Measurements from ENCODE around the gene CDK8. TPM values are rescaled to one million over a fixed set of nuclear protein-coding genes. Genes with fewer than 3 reads are reported as not detected.
A peak's percentile ranks its signal among the peaks of the same experiment; 100 is the strongest.
"Not testable (repeated sequence)": the region's sequence is repeated elsewhere in the genome, so short reads cannot be mapped to it uniquely, and the experiment has no call there.

The CDK8 gene
- total RNA-seq, 2 experiments from 2014 or later, result 14.1 to 15.5 TPM

DNA sequence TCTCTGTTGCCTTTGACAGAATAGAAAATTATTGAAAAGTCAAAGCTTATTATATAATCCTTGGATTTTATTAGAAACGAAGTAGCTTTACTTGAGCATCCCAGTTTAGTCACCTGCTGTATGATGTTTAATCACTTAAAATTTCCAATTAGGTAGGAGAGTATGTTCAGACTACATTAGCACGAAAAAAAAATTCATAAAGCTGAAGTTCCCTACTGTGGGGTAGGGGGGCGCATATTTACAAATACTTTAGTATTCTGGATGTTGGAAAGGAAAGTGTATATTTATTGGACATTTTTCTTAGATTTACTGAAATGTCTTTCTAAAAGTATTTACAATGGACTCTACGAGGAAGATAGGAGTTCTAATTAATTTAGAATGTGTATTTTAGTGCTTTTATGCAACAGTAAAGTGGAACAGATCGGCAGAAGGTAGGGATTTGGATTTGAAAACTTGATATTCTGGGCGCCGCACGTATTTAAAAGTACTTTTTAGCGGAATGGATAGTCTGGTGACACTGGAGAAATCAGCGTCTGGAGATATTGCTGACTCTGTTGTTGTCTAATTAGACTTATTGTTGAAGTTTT lies 1.9 kb downstream of the CDK8 start:
- peaks cover 2% of the 10 kb centered on the region for H3K36me3 Mint-ChIP-seq (ENCODE audit: low read depth)
- peak overlapping the region; percentile 90 for H3K4me3 Mint-ChIP-seq
- no peak overlapping the region for H3K27ac Mint-ChIP-seq
- peaks cover 27% of the 10 kb centered on the region for H3K4me1 Mint-ChIP-seq
- POLR2A ChIA-PET, result interaction anchor here (0.6 kb wide), 1 partner anchor 43 kb away, joined by 3 read pairs; no protein-coding TSS in a partner anchor
- H3K27me3 Mint-ChIP-seq, result no peaks in the 10 kb centered on the region
- no peaks in the 10 kb centered on the region for H3K9me3 Mint-ChIP-seq
- CTCF ChIA-PET, result interaction anchor here (0.9 to 1.2 kb wide), 3 partner anchors 10 to 71 kb away, joined by 3 to 5 read pairs (median 4); partner anchors contain the start of gene RNF6
- DNase-seq, result no peak

DNA sequence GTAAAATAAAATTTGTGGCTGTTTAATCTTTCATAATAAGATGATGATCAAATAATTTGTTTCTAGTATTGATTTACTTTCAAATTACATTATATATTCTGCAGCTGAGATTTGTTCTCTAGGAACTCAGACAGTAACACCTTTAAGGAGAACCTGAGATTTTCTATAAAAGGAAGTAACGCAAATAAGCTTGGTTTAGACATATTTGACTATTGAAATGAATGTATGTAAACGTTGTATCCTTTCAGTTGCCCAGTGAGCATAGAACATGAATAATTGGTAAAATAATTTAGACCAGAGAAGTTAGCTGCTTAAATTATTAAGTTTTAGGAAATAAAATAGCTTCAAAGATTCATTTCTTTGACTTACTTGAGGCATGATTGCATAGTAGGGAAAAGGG lies 3.1 kb downstream of the CDK8 start:
- ChIA-PET CTCF (no interaction called here), POLR2A (no interaction called here)
- Mint-ChIP-seq H3K27ac (no peak overlapping the region), H3K36me3 (ENCODE audit: low read depth) (peaks cover 2% of the 10 kb centered on the region), H3K27me3 (no peaks in the 10 kb centered on the region), H3K4me1 (peaks cover 27% of the 10 kb centered on the region), H3K4me3 (no peak overlapping the region), H3K9me3 (no peaks in the 10 kb centered on the region)
- no peak for DNase-seq

DNA sequence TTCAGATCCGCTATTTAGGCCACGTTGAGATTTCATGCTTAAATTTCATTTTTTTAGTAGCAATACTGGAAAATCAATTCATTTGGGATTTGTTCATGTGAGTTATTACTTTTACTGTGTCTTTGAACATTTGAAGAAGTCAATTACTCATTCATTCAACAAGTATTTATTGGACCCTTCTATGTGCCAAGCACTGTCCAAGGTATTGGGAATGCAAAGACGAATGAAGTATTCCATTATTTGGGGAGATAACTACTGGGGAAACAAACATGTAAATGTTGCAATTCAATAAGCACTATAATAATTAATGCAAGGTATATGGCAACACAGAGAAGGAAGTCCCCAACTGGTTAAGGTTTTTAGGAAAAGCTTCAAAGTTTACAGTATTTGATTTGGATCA lies 5.7 kb downstream of the CDK8 start:
- Mint-ChIP-seq H3K9me3 (peaks cover 2% of the 10 kb centered on the region), H3K4me1 (peaks cover 20% of the 10 kb centered on the region), H3K27ac (no peak overlapping the region), H3K36me3 (ENCODE audit: low read depth) (peaks cover 1% of the 10 kb centered on the region), H3K27me3 (no peaks in the 10 kb centered on the region), H3K4me3 (no peak overlapping the region)
- no peak for DNase-seq
- POLR2A ChIA-PET, result no interaction called here
- CTCF ChIA-PET, result no interaction called here

DNA sequence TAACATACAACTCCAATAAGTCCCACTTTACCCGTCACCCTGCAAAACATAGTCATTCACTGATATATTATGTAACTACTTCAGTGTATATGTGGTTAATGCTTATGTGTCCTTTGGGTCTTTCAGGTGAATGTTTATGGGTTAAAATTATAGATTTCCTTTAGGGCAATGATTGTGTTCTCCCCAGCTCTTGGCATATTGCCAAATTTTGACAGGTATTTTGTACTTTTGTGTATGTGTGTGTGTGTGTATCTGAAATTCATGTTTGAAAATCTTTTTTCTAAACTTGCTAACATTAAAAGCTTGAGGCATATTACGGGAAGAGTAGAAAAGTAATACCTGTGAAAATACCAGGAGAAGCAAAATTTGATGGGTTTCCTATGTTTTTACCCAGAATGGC lies 8.2 kb downstream of the CDK8 start:
- no peak for DNase-seq
- H3K4me3 Mint-ChIP-seq, result no peak overlapping the region

DNA sequence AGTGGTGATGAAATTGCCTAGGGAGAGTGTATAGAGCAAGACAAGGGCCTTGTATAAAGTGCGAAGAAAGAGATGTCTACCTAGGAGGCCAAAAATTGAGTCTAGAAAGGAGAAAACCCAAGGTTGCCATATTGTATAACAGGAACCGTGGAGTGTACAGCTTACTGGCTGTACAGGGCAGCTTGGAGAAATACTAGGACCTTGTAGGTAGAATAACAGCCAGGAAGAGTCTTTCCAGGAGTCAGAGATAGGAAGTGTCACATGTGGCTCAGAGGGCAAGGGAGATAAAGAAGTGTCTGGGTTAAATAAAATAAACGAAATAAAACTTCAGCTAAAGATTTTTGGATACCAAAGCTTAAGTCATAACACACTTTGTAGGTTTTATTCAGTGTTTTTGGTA lies 12.4 kb downstream of the CDK8 start:
- Mint-ChIP-seq H3K9me3 (peaks cover 2% of the 10 kb centered on the region), H3K36me3 (ENCODE audit: low read depth) (peaks cover 1% of the 10 kb centered on the region), H3K4me1 (no peaks in the 10 kb centered on the region), H3K27ac (no peak overlapping the region), H3K4me3 (no peak overlapping the region), H3K27me3 (no peaks in the 10 kb centered on the region)
- POLR2A ChIA-PET, result no interaction called here
- CTCF ChIA-PET, result no interaction called here
- DNase-seq, result no peak

More for the DNA sequence above, 8.2 kb downstream of the CDK8 start:
- Mint-ChIP-seq H3K36me3 (ENCODE audit: low read depth) (peaks cover 1% of the 10 kb centered on the region), H3K27me3 (no peaks in the 10 kb centered on the region), H3K27ac (no peak overlapping the region), H3K4me1 (peaks cover 2% of the 10 kb centered on the region), H3K9me3 (peaks cover 2% of the 10 kb centered on the region)
- CTCF ChIA-PET, result interaction anchor here (0.6 kb wide), 1 partner anchor 682 kb away, joined by 4 read pairs; no protein-coding TSS in a partner anchor
- POLR2A ChIA-PET, result no interaction called here

DNA sequence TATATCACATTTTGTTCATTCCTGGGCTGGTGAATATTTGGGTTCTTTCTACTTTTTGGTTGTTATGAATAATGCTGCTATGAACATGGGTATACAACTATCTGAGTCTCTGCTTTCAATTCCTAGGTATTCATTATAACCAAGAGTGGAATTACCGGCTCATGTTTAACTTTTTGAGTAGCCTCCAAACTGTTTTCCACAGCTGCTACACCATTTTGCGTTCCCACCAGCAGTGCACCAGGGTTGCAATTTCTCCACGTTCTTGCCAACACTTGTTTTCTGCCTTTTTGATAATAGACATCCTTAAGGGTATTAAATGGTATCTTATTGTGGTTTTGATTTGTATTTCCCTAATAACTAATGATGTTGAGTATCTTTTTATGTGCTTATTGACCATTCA lies 16.8 kb downstream of the CDK8 start:
- ChIA-PET CTCF (no interaction called here), POLR2A (no interaction called here)
- no peaks in the 10 kb centered on the region for H3K27me3 Mint-ChIP-seq
- DNase-seq, result no peak
- no peaks in the 10 kb centered on the region for H3K36me3 Mint-ChIP-seq (ENCODE audit: low read depth)
- no peaks in the 10 kb centered on the region for H3K9me3 Mint-ChIP-seq
- H3K4me1 Mint-ChIP-seq, result no peaks in the 10 kb centered on the region
- H3K4me3 Mint-ChIP-seq, result no peak overlapping the region
- H3K27ac Mint-ChIP-seq, result no peak overlapping the region

DNA sequence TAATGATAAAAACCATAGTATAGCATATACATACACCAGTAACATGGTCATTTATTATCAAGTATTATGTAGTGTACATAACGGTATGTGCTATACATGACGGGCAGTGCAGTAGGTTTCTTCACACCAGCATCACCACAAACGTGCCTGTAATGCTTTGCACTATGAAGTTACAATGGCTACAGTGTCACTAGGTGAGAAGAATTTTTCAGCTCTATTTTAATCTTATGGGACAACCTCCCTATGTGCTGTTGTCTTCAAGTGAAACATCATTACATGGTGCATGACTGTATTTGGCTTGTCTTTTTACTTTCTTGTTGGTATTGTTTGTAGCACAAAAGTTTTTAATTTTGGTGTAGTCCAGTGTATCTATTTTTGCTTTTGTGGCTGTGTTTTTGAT lies 18.7 kb downstream of the CDK8 start:
- CTCF ChIA-PET, result no interaction called here
- Mint-ChIP-seq H3K27me3 (no peaks in the 10 kb centered on the region), H3K27ac (no peak overlapping the region), H3K4me1 (no peaks in the 10 kb centered on the region), H3K9me3 (no peaks in the 10 kb centered on the region), H3K4me3 (no peak overlapping the region), H3K36me3 (ENCODE audit: low read depth) (no peaks in the 10 kb centered on the region)
- POLR2A ChIA-PET, result no interaction called here
- no peak for DNase-seq

DNA sequence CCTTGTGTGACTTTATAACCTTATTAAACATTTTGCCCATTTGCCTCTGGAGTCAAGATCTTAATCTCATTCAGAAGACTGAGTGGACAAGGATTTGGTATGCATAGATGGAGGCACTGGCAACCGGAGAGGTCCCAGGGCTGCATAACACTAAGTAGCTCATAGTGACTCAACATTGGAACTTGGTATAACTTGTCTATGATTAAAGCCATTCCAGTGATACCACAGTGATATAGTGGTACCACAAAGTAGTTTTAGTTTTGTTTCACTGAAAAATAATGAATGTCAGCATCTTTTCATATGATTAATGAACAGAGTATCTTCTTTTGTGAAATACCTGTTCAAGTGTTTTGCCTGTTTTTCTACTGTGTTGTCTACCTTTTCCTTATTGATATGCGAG lies 26.4 kb downstream of the CDK8 start:
- Mint-ChIP-seq H3K36me3 (ENCODE audit: low read depth) (peaks cover 13% of the 10 kb centered on the region), H3K4me3 (no peak overlapping the region), H3K4me1 (no peaks in the 10 kb centered on the region), H3K27me3 (no peaks in the 10 kb centered on the region), H3K9me3 (peaks cover 11% of the 10 kb centered on the region), H3K27ac (no peak overlapping the region)
- CTCF ChIA-PET, result interaction anchor here (0.9 kb wide), 1 partner anchor 25 kb away, joined by 3 read pairs; no protein-coding TSS in a partner anchor
- POLR2A ChIA-PET, result no interaction called here
- no peak for DNase-seq

DNA sequence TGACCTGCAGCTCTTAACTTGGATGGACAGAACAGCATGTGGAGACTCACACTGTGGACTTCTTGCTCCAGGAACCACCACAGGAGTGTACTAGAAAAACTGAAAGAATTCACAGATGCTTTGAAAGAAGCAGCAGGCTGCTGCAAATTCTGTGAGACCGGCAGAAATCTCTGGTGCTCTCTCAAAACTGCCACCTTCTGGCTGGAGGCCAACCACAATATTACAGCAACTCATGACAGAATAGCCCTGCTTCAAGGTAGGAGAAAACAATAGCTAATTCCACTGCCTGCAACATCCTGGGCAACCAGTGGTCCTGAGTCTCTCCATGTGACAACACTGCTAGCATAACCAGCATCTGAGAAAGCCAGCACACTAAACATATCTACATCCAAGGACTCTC lies 26.9 kb downstream of the CDK8 start:
- POLR2A ChIA-PET, result no interaction called here
- no peak overlapping the region for H3K27ac Mint-ChIP-seq
- H3K36me3 Mint-ChIP-seq (ENCODE audit: low read depth), result peaks cover 13% of the 10 kb centered on the region
- H3K4me3 Mint-ChIP-seq, result no peak overlapping the region
- no peaks in the 10 kb centered on the region for H3K27me3 Mint-ChIP-seq
- no peaks in the 10 kb centered on the region for H3K4me1 Mint-ChIP-seq
- CTCF ChIA-PET, result interaction anchor here (0.9 kb wide), 1 partner anchor 26 kb away, joined by 3 read pairs; no protein-coding TSS in a partner anchor
- H3K9me3 Mint-ChIP-seq, result peaks cover 11% of the 10 kb centered on the region
- DNase-seq, result no peak

DNA sequence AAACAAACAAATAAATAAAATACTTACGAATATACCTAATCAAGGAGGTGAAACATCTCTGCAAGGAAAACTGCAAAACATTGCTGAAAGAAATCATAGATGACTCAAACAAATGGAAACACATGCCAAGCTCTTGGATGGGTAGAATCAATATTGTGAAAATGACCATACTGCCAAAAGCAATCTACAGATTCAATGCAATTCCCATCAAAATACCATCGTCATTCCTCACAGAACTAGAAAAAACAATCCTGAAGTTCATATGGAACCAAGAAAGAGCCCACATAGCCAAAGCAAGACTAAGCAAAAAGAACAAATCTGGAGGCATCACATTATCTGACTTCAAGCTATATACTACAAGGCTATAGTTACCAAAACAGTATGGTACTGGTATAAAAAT lies 32.0 kb downstream of the CDK8 start:
- H3K27ac Mint-ChIP-seq; CTCF ChIA-PET; POLR2A ChIA-PET; H3K36me3 Mint-ChIP-seq (ENCODE audit: low read depth); DNase-seq; H3K4me1 Mint-ChIP-seq; H3K4me3 Mint-ChIP-seq; H3K27me3 Mint-ChIP-seq: not testable (repeated sequence)
- peaks cover 14% of the 10 kb centered on the region for H3K9me3 Mint-ChIP-seq

DNA sequence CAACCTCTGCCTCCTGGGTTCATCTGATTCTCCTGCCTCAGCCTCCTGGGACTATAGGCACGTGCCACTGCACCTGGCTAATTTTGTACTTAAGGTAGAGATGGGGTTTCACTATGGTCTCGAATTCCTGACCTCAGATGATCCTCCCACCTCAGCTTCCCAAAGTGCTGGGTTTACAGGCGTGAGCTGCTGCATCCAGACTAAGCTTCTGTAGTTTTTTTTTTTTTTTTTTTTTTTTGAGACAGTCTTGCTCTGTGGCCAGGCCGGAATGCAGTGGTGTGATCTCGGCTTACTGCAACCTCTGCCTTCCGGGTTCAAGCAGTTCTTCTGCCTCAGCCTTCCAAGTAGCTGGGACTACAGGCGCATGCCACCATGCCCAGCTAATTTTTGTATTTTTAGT lies 34.9 kb downstream of the CDK8 start:
- H3K27ac Mint-ChIP-seq; DNase-seq; H3K4me3 Mint-ChIP-seq; CTCF ChIA-PET; H3K36me3 Mint-ChIP-seq (ENCODE audit: low read depth); H3K9me3 Mint-ChIP-seq; H3K4me1 Mint-ChIP-seq; H3K27me3 Mint-ChIP-seq: not testable (repeated sequence)
- POLR2A ChIA-PET, result interaction anchor here (0.7 kb wide), 1 partner anchor 52 kb away, joined by 3 read pairs; no protein-coding TSS in a partner anchor

DNA sequence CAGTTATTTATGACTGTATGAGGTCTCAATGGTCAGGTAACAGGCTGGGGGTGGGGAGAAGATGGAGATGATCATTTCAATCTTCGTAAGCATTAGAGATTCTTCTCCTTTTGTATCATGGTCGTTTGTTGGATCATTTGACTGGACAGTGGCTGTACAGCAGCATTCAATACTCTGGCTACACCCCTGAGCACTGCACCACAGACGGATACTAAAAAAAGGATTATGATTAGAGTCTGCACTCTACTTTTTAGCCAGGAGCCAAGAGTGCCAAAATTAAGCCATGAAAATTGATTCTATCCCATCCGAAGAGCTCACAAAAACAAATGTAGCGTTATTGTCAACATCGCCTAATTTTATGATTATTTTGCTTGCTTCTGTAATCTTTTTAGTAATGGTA lies 41.9 kb downstream of the CDK8 start:
- POLR2A ChIA-PET, result no interaction called here
- CTCF ChIA-PET, result no interaction called here
- Mint-ChIP-seq H3K36me3 (ENCODE audit: low read depth) (no peaks in the 10 kb centered on the region), H3K4me1 (no peaks in the 10 kb centered on the region), H3K4me3 (no peak overlapping the region), H3K9me3 (peaks cover 8% of the 10 kb centered on the region), H3K27me3 (no peaks in the 10 kb centered on the region), H3K27ac (no peak overlapping the region)
- DNase-seq, result no peak

DNA sequence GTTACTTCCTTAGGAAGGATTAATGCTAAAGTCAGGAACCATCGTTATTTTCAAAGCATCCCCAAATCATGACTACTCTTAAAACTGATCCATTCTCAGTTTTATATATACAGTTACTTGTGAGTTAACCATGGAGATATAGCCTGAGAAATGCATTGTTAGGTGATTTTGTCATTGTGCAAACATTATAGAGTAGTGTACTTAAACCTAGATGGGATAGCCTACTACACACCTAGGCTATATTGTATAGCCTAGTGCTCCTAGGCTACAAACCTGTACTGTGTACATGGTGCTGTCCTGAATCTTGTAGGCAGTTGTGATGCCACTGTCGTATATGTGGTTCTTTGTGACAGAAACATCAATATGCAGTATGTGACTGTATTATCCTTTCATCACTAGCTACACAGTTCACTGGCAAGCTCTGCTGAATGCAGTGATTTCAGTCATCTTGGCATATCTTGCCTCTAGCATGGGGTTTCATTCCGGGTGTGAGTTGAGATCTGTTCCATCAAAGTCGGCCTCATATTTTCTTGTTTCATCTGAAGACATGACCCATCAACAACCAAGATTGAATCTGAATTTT lies 45.3 kb downstream of the CDK8 start:
- no peaks in the 10 kb centered on the region for H3K27me3 Mint-ChIP-seq
- ChIA-PET CTCF (no interaction called here), POLR2A (no interaction called here)
- H3K36me3 Mint-ChIP-seq (ENCODE audit: low read depth), result no peaks in the 10 kb centered on the region
- H3K9me3 Mint-ChIP-seq, result peaks cover 6% of the 10 kb centered on the region
- no peaks in the 10 kb centered on the region for H3K4me1 Mint-ChIP-seq
- DNase-seq, result no peak
- H3K4me3 Mint-ChIP-seq, result no peak overlapping the region
- H3K27ac Mint-ChIP-seq, result no peak overlapping the region

DNA sequence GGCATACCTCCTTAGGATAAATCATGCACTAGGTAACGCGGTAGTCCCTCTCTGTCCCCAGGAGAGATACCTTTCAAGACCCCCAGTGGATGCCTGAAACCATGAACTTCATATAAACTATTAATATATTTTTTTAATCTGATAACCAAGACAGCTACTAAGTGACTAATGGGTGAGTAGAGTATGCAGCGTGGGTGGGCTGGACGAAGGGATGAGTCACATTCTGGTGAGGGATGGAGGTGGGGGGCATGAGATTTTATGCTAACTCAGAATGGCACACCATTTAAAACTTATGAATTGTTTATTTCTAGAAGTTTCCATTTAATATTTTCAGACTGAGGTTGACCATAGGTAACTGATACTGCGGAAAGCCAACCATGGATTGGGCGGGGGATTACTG lies 46.2 kb downstream of the CDK8 start:
- Mint-ChIP-seq H3K27ac (no peak overlapping the region), H3K9me3 (peaks cover 6% of the 10 kb centered on the region), H3K27me3 (no peaks in the 10 kb centered on the region), H3K4me1 (peaks cover 1% of the 10 kb centered on the region), H3K4me3 (no peak overlapping the region), H3K36me3 (ENCODE audit: low read depth) (no peaks in the 10 kb centered on the region)
- ChIA-PET POLR2A (no interaction called here), CTCF (no interaction called here)
- no peak for DNase-seq
